ENCODE results near the gene SH3TC2.

SH3TC2 gene

GRCh38 chr5:149049371-149049781 lies 13.5 kb downstream of the SH3TC2 start:
- in situ Hi-C loops (cut with HindIII; ENCODE audit: low pct_unique_long_range_greater_than_20kb, low sequenced_read_pairs): no loop called here
- no peak for TF ChIP-seq JUND (IDR thresholded peaks at IDR 0.05; ENCODE audit: low read depth)
- DNase-seq (ENCODE audit: low read depth in 1 of 2, low spot score in 1 of 2): no peak

GRCh38 chr5:149048811-149049210 lies 14.1 kb downstream of the SH3TC2 start:
- in situ Hi-C loops (cut with HindIII; ENCODE audit: low pct_unique_long_range_greater_than_20kb, low sequenced_read_pairs): no loop called here
- DNase-seq (ENCODE audit: low read depth in 1 of 2, low spot score in 1 of 2): no peak
- no peak for TF ChIP-seq JUND (IDR thresholded peaks at IDR 0.05; ENCODE audit: low read depth)

GRCh38 chr5:149047462-149047861 lies 15.4 kb downstream of the SH3TC2 start:
- TF ChIP-seq JUND (IDR thresholded peaks at IDR 0.05; ENCODE audit: low read depth): no peak
- in situ Hi-C loops (cut with HindIII; ENCODE audit: low pct_unique_long_range_greater_than_20kb, low sequenced_read_pairs): no loop called here
- no peak for DNase-seq (ENCODE audit: low read depth in 1 of 2, low spot score in 1 of 2)

GRCh38 chr5:149046196-149046829 lies 16.5 kb downstream of the SH3TC2 start:
- TF ChIP-seq JUND (IDR thresholded peaks at IDR 0.05; ENCODE audit: low read depth): no peak
- in situ Hi-C loops (cut with HindIII; ENCODE audit: low pct_unique_long_range_greater_than_20kb, low sequenced_read_pairs): no loop called here
- no peak for DNase-seq (ENCODE audit: low read depth in 1 of 2, low spot score in 1 of 2)

GRCh38 chr5:149045089-149045460 lies 17.8 kb downstream of the SH3TC2 start:
- in situ Hi-C loops (cut with HindIII; ENCODE audit: low pct_unique_long_range_greater_than_20kb, low sequenced_read_pairs): no loop called here
- no peak for DNase-seq (ENCODE audit: low read depth in 1 of 2, low spot score in 1 of 2)
- TF ChIP-seq JUND (IDR thresholded peaks at IDR 0.05; ENCODE audit: low read depth): no peak

- TF ChIP-seq JUND (IDR thresholded peaks at IDR 0.05; ENCODE audit: low read depth): no peak
- in situ Hi-C loops (cut with HindIII; ENCODE audit: low pct_unique_long_range_greater_than_20kb, low sequenced_read_pairs): no loop called here
- DNase-seq (ENCODE audit: low read depth in 1 of 2, low spot score in 1 of 2): no peak
Observed at GRCh38 chr5:149044453-149045088, 18.3 kb downstream of the SH3TC2 start.

- in situ Hi-C loops (cut with HindIII; ENCODE audit: low pct_unique_long_range_greater_than_20kb, low sequenced_read_pairs): no loop called here
- DNase-seq (ENCODE audit: low read depth in 1 of 2, low spot score in 1 of 2): no peak
- TF ChIP-seq JUND (IDR thresholded peaks at IDR 0.05; ENCODE audit: low read depth): no peak
Observed at GRCh38 chr5:149043641-149044040, 19.2 kb downstream of the SH3TC2 start.

GRCh38 chr5:149042865-149043264 lies 20.0 kb downstream of the SH3TC2 start:
- no peak for DNase-seq (ENCODE audit: low read depth in 1 of 2, low spot score in 1 of 2)
- no peak for TF ChIP-seq JUND (IDR thresholded peaks at IDR 0.05; ENCODE audit: low read depth)
- in situ Hi-C loops (cut with HindIII; ENCODE audit: low pct_unique_long_range_greater_than_20kb, low sequenced_read_pairs): no loop called here

- DNase-seq (ENCODE audit: low read depth in 1 of 2, low spot score in 1 of 2): no peak
- in situ Hi-C loops (cut with HindIII; ENCODE audit: low pct_unique_long_range_greater_than_20kb, low sequenced_read_pairs): no loop called here
- TF ChIP-seq JUND (IDR thresholded peaks at IDR 0.05; ENCODE audit: low read depth): no peak
Observed at GRCh38 chr5:149041242-149041641, 21.6 kb downstream of the SH3TC2 start.

- in situ Hi-C loops (cut with HindIII; ENCODE audit: low pct_unique_long_range_greater_than_20kb, low sequenced_read_pairs): no loop called here
- DNase-seq (ENCODE audit: low read depth in 1 of 2, low spot score in 1 of 2): no peak
- no peak for TF ChIP-seq JUND (IDR thresholded peaks at IDR 0.05; ENCODE audit: low read depth)
Observed at GRCh38 chr5:149040421-149040820, 22.4 kb downstream of the SH3TC2 start.

- in situ Hi-C loops (cut with HindIII; ENCODE audit: low pct_unique_long_range_greater_than_20kb, low sequenced_read_pairs): no loop called here
- DNase-seq (ENCODE audit: low read depth in 1 of 2, low spot score in 1 of 2): no peak
- TF ChIP-seq JUND (IDR thresholded peaks at IDR 0.05; ENCODE audit: low read depth): no peak
Observed at GRCh38 chr5:149039506-149039905, 23.4 kb downstream of the SH3TC2 start.

GRCh38 chr5:149038336-149039080 lies 24.4 kb downstream of the SH3TC2 start:
- no peak for TF ChIP-seq JUND (IDR thresholded peaks at IDR 0.05; ENCODE audit: low read depth)
- peak in 1 of 2 experiments; percentile 41 for DNase-seq (ENCODE audit: low read depth in 1 of 2, low spot score in 1 of 2)
- in situ Hi-C loops (cut with HindIII; ENCODE audit: low pct_unique_long_range_greater_than_20kb, low sequenced_read_pairs): no loop called here

GRCh38 chr5:149037817-149038216 lies 25.0 kb downstream of the SH3TC2 start:
- TF ChIP-seq JUND (IDR thresholded peaks at IDR 0.05; ENCODE audit: low read depth): no peak
- DNase-seq (ENCODE audit: low read depth in 1 of 2, low spot score in 1 of 2): no peak
- in situ Hi-C loops (cut with HindIII; ENCODE audit: low pct_unique_long_range_greater_than_20kb, low sequenced_read_pairs): no loop called here

Measured in T47D (cell line).